Measurements from ENCODE around the gene OR2T11. TPM values are rescaled to one million over a fixed set of nuclear protein-coding genes. Genes with fewer than 3 reads are reported as not detected.
"Not testable (repeated sequence)": the region's sequence is repeated elsewhere in the genome, so short reads cannot be mapped to it uniquely, and the experiment has no call there.

OR2T11 gene
- total and polyA plus RNA-seq, 2 experiments from 2014 or later: not detected

GRCh38 chr1:248576260-248576980 lies 58.5 kb downstream of the OR2T11 start:
- Histone ChIP-seq H3K4me1 (ENCODE audit: low read depth) (no peaks in the 10 kb centered on the region), H3K36me3 (no peaks in the 10 kb centered on the region), H3K4me3 (no peak overlapping the region), H3K27ac (no peak overlapping the region), H3K9me3 (ENCODE audit: low read depth) (no peaks in the 10 kb centered on the region), H3K27me3 (no peaks in the 10 kb centered on the region)
- TF ChIP-seq CTCF (IDR thresholded peaks at IDR 0.05; ENCODE audit: low read depth, low read length): no peak
- DNase-seq (ENCODE audit: low read depth in 1 of 2, low spot score in 1 of 2): no peak

GRCh38 chr1:248574657-248575056 lies 60.2 kb downstream of the OR2T11 start, which contains the start of gene OR2T34:
Gene OR2T34 (minus strand): TSS chr1:248574757. CDS start chr1:248574757, 0 bp downstream.
- H3K27ac ChIP-seq; H3K4me1 ChIP-seq (ENCODE audit: low read depth); H3K36me3 ChIP-seq; H3K27me3 ChIP-seq; H3K4me3 ChIP-seq; H3K9me3 ChIP-seq (ENCODE audit: low read depth); DNase-seq (ENCODE audit: low read depth in 1 of 2, low spot score in 1 of 2): not testable (repeated sequence)

DNA sequence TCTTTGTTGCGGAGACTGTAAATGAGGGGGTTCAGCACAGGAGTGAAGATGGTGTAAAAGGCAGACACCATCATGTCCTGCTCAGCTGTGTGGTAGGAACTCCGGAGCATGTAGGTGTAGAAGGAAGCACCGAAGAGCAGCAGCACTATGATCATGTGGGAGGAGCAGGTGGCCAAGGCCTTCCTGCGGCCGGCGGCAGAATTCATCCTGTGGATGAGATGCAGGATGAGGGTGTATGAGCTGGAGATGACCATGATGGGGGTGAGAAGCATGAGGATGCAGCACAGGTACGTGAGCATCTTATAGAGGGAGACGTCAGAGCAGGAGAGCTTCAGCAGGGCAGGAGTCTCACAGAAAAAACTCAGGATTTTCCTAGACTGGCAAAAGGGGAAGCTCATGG lies 61.0 kb downstream of the OR2T11 start:
- H3K9me3 ChIP-seq (ENCODE audit: low read depth); H3K27me3 ChIP-seq; H3K27ac ChIP-seq; H3K4me1 ChIP-seq (ENCODE audit: low read depth); DNase-seq (ENCODE audit: low read depth in 1 of 2, low spot score in 1 of 2); H3K4me3 ChIP-seq; H3K36me3 ChIP-seq: not testable (repeated sequence)

Other genes starting within 250 kb of the OR2T11 start
- not detected in 2 replicates for gene OR2T1, start 232.0 kb downstream of the OR2T11 start, total RNA-seq
- gene OR2T1, start 232.0 kb downstream of the OR2T11 start, polyA plus RNA-seq: not detected in 2 replicates
- not detected in 2 replicates for gene OR2T2, start 189.5 kb downstream of the OR2T11 start, total RNA-seq
- gene OR2T2, start 189.5 kb downstream of the OR2T11 start, polyA plus RNA-seq: not detected in 2 replicates
- not detected in 2 replicates for gene OR2T3, start 161.7 kb downstream of the OR2T11 start, total RNA-seq
- not detected in 2 replicates for gene OR2T3, start 161.7 kb downstream of the OR2T11 start, polyA plus RNA-seq
- not detected in 2 replicates for gene OR2T5, start 146.5 kb downstream of the OR2T11 start, total RNA-seq
- not detected in 2 replicates for gene OR2T5, start 146.5 kb downstream of the OR2T11 start, polyA plus RNA-seq
- gene OR2G6, start 127.0 kb downstream of the OR2T11 start, total RNA-seq: not detected in 2 replicates
- not detected in 2 replicates for gene OR2G6, start 127.0 kb downstream of the OR2T11 start, polyA plus RNA-seq
- gene OR2T29, start 72.3 kb downstream of the OR2T11 start, total RNA-seq: not detected in 2 replicates
- not detected in 2 replicates for gene OR2T29, start 72.3 kb downstream of the OR2T11 start, polyA plus RNA-seq
- not detected in 2 replicates for gene OR2T34, start 60.3 kb downstream of the OR2T11 start, total RNA-seq
- gene OR2T34, start 60.3 kb downstream of the OR2T11 start, polyA plus RNA-seq: not detected in 2 replicates
- not detected in 2 replicates for gene OR2T10, start 37.4 kb downstream of the OR2T11 start, total RNA-seq
- gene OR2T10, start 37.4 kb downstream of the OR2T11 start, polyA plus RNA-seq: not detected in 2 replicates
- gene OR2T35, start 10.2 kb upstream of the OR2T11 start, total RNA-seq: not detected in 2 replicates
- gene OR2T35, start 10.2 kb upstream of the OR2T11 start, polyA plus RNA-seq: not detected in 2 replicates
- not detected in 2 replicates for gene OR2T27, start 20.4 kb upstream of the OR2T11 start, total RNA-seq
- not detected in 2 replicates for gene OR2T27, start 20.4 kb upstream of the OR2T11 start, polyA plus RNA-seq
- not detected in 2 replicates for gene OR14I1, start 67.7 kb upstream of the OR2T11 start, total RNA-seq
- gene OR14I1, start 67.7 kb upstream of the OR2T11 start, polyA plus RNA-seq: not detected in 2 replicates
- gene LYPD8, start 120.7 kb upstream of the OR2T11 start, total RNA-seq: not detected in 2 replicates
- not detected in 2 replicates for gene LYPD8, start 120.7 kb upstream of the OR2T11 start, polyA plus RNA-seq
- 34.8 and 39.7 TPM in 2 replicates for gene SH3BP5L, start 190.8 kb upstream of the OR2T11 start, total RNA-seq
- gene SH3BP5L, start 190.8 kb upstream of the OR2T11 start, polyA plus RNA-seq: 11.0 and 14.1 TPM in 2 replicates
- 66.3 and 72.5 TPM in 2 replicates for gene ZNF672, start 203.1 kb upstream of the OR2T11 start, total RNA-seq
- 56.1 and 59.2 TPM in 2 replicates for gene ZNF672, start 203.1 kb upstream of the OR2T11 start, polyA plus RNA-seq
- gene ZNF692, start 224.0 kb upstream of the OR2T11 start, total RNA-seq: 101 and 128 TPM in 2 replicates
- 98.9 and 109 TPM in 2 replicates for gene ZNF692, start 224.0 kb upstream of the OR2T11 start, polyA plus RNA-seq

All from cardiac muscle cell (in vitro differentiated cells and primary cell).